ENCODE measurements around the gene PXN.

- TF ChIP-seq CTCF (conservative IDR thresholded peaks at IDR 0.05 in 1 of 2, IDR thresholded peaks at IDR 0.05 in 1 of 2; ENCODE audit: extremely low read depth in 1 of 2, insufficient read depth in 1 of 2, low read depth in 1 of 2, low read length in 2 of 2) = no peak
- TF ChIP-seq EZH2 (IDR thresholded peaks at IDR 0.05; ENCODE audit: borderline replicate concordance, low read length) = no peak
Measured at GRCh38 chr12:120194226-120194533, 71.3 kb downstream of the PXN start.
